Neural cell (in vitro differentiated cells): Measurements from ENCODE around the gene COG5. TPM values are rescaled to one million over a fixed set of nuclear protein-coding genes. Genes with fewer than 3 reads are reported as not detected.

ENCODE experiments used
- H2AFZ ChIP-seq: fragments of 200-600, 300-800 bp; sonication (generic), shearing (Covaris generic); 2 replicates; pipeline ENCODE4 v1.6.0; 2014; ENCODE audit warnings: low read depth, mild to moderate bottlenecking, antibody characterized with exemption, low read length, moderate library complexity
- H3F3A ChIP-seq: fragments of 200-600 bp; shearing (Covaris generic); 2 replicates; pipeline ENCODE4 v1.6.1; 2016; ENCODE audit warnings: mild to moderate bottlenecking, moderate library complexity, mixed read lengths, antibody characterized with exemption, low read length; ENCODE audit not compliant: insufficient read depth, poor library complexity, severe bottlenecking
- H3K27ac ChIP-seq: fragments of 200-600, 300-800 bp; sonication (generic), shearing (Covaris generic); 2 replicates; pipeline ENCODE4 v1.5.1; 2014; ENCODE audit warnings: mild to moderate bottlenecking, low read length, moderate library complexity
- H3K27me3 ChIP-seq: fragments of 300-800, 200-600 bp; sonication (generic), shearing (Covaris generic); 2 replicates; pipeline ENCODE4 v1.6.0; 2014; ENCODE audit warnings: mild to moderate bottlenecking, low read depth, low read length, moderate library complexity; ENCODE audit not compliant: insufficient read depth
- H3K36me3 ChIP-seq: fragments of 300-800, 200-600 bp; sonication (generic), shearing (Covaris generic); 2 replicates; pipeline ENCODE4 v1.5.1; 2014; ENCODE audit warnings: mild to moderate bottlenecking, antibody characterized with exemption, low read length, moderate library complexity; ENCODE audit not compliant: insufficient read depth
- H3K4me2 ChIP-seq: fragments of 300-800, 200-600 bp; sonication (generic), shearing (Covaris generic); 2 replicates; pipeline ENCODE4 v1.6.0; 2014; ENCODE audit warnings: mild to moderate bottlenecking, low read length
- H3K4me3 ChIP-seq: fragments of 300-800, 200-600 bp; sonication (generic), shearing (Covaris generic); 2 replicates; pipeline ENCODE4 v1.5.1; 2014; ENCODE audit warnings: mild to moderate bottlenecking, low read length, moderate library complexity
- H3K79me2 ChIP-seq: fragments of 200-600 bp; shearing (Covaris generic); replicated peaks from 2 replicates; pipeline ENCODE4 v1.6.0; 2014; ENCODE audit warnings: mild to moderate bottlenecking, low read length, moderate library complexity; ENCODE audit not compliant: insufficient read depth
- H3K9ac ChIP-seq: fragments of 300-800, 200-600 bp; sonication (generic), shearing (Covaris generic); 2 replicates; pipeline ENCODE4 v1.6.1; 2016; ENCODE audit warnings: mild to moderate bottlenecking, low read length, mixed read lengths
- H3K9me2 ChIP-seq: fragments of 200-600 bp; shearing (Covaris generic); 2 replicates; pipeline ENCODE4 v1.6.1; 2016; ENCODE audit warnings: mild to moderate bottlenecking, low read length, mixed read lengths; ENCODE audit not compliant: insufficient read depth
- H3K9me3 ChIP-seq: fragments of 200-600, 300-800 bp; sonication (generic), shearing (Covaris generic); 2 replicates; pipeline ENCODE4 v1.6.1; 2016; ENCODE audit warnings: mild to moderate bottlenecking, mixed run types, low read length, moderate library complexity, mixed read lengths
- H4K20me1 ChIP-seq: fragments of 200-600 bp; shearing (Covaris generic); 2 replicates; pipeline ENCODE4 v1.6.1; 2016; ENCODE audit warnings: mild to moderate bottlenecking, mixed run types; ENCODE audit not compliant: insufficient read depth
- EP300 ChIP-seq: fragments of 450-650 bp; conservative IDR thresholded peaks from 2 replicates; pipeline ENCODE4 v1.6.1; 2014; ENCODE audit warnings: antibody characterized with exemption, mild to moderate bottlenecking, moderate library complexity; ENCODE audit not compliant: poor library complexity, severe bottlenecking
- EZH2 ChIP-seq: fragments of 200-600, 300-800 bp; shearing (Covaris generic), sonication (generic); IDR thresholded peaks from 2 replicates; pipeline ENCODE4 v1.6.1; 2014; ENCODE audit warnings: antibody characterized with exemption, low read length, borderline replicate concordance, mild to moderate bottlenecking; ENCODE audit not compliant: insufficient read depth, poor library complexity, severe bottlenecking
- MXI1 ChIP-seq: fragments of 450-650 bp; conservative IDR thresholded peaks from 2 replicates; pipeline ENCODE4 v1.6.1; 2014; ENCODE audit warnings: antibody characterized with exemption, mild to moderate bottlenecking; ENCODE audit not compliant: poor library complexity, severe bottlenecking
- POLR2AphosphoS5 ChIP-seq: IDR thresholded peaks from 2 replicates; pipeline ENCODE4 v1.6.1; 2012
- RAD21 ChIP-seq: fragments of 450-650 bp; conservative IDR thresholded peaks from 2 replicates; pipeline ENCODE4 v1.6.1; 2014; ENCODE audit warnings: antibody characterized with exemption, mild to moderate bottlenecking, moderate library complexity
- SMC3 ChIP-seq: fragments of 450-650 bp; conservative IDR thresholded peaks from 2 replicates; pipeline ENCODE4 v1.6.1; 2014; ENCODE audit warnings: antibody characterized with exemption, mild to moderate bottlenecking, moderate library complexity; ENCODE audit not compliant: poor library complexity
- TAF1 ChIP-seq: IDR thresholded peaks from 2 replicates; pipeline ENCODE4 v1.6.1; 2012; ENCODE audit warnings: low read depth
- polyA plus RNA-seq: library from polyadenylated mRNA; depleted of rRNA; stranded (reverse); fragments of >200 nt; gene quantifications from 2 replicates; pipeline ENCODE4 v1.2.3, GENCODE V29; 2014
- TF ChIP-seq, protein P1 (sequence below): IDR thresholded peaks from 2 replicates; pipeline ENCODE4 v1.6.1; 2012; ENCODE audit warnings: borderline replicate concordance
- TF ChIP-seq, protein P2 (sequence below): fragments of 450-650 bp; IDR thresholded peaks from 2 replicates; pipeline ENCODE4 v1.5.1; 2014; ENCODE audit warnings: antibody characterized with exemption, mild to moderate bottlenecking, moderate library complexity; ENCODE audit not compliant: poor library complexity, severe bottlenecking

Gene COG5
- polyA plus RNA-seq, 1 donor from 2014 or later = 13.3 TPM

DNA sequence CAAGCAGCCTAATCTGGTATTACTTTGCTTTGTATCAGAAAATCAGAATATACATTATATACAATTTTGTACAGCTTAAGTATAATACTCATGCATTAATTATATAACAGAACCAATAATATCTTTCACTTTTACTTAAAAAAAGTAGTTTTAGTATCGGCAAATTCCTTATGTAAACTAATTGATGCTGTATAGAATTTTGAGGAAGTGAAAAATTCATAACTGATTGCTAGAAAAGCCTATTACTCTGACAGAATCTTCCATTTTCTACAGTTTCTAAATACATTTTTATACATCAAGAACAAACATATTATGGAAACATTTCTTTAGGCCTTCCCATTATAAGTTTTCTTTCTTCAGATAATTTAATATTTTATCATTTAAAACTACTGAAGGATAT, 217.8 kb downstream of the COG5 start:
- TF ChIP-seq TAF1 (no peak), POLR2AphosphoS5 (no peak), SMC3 (no peak), EZH2 (no peak), MXI1 (no peak), EP300 (no peak), RAD21 (no peak)
- TF ChIP-seq, protein P1, sequence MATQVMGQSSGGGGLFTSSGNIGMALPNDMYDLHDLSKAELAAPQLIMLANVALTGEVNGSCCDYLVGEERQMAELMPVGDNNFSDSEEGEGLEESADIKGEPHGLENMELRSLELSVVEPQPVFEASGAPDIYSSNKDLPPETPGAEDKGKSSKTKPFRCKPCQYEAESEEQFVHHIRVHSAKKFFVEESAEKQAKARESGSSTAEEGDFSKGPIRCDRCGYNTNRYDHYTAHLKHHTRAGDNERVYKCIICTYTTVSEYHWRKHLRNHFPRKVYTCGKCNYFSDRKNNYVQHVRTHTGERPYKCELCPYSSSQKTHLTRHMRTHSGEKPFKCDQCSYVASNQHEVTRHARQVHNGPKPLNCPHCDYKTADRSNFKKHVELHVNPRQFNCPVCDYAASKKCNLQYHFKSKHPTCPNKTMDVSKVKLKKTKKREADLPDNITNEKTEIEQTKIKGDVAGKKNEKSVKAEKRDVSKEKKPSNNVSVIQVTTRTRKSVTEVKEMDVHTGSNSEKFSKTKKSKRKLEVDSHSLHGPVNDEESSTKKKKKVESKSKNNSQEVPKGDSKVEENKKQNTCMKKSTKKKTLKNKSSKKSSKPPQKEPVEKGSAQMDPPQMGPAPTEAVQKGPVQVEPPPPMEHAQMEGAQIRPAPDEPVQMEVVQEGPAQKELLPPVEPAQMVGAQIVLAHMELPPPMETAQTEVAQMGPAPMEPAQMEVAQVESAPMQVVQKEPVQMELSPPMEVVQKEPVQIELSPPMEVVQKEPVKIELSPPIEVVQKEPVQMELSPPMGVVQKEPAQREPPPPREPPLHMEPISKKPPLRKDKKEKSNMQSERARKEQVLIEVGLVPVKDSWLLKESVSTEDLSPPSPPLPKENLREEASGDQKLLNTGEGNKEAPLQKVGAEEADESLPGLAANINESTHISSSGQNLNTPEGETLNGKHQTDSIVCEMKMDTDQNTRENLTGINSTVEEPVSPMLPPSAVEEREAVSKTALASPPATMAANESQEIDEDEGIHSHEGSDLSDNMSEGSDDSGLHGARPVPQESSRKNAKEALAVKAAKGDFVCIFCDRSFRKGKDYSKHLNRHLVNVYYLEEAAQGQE = no peak
- TF ChIP-seq, protein P2, sequence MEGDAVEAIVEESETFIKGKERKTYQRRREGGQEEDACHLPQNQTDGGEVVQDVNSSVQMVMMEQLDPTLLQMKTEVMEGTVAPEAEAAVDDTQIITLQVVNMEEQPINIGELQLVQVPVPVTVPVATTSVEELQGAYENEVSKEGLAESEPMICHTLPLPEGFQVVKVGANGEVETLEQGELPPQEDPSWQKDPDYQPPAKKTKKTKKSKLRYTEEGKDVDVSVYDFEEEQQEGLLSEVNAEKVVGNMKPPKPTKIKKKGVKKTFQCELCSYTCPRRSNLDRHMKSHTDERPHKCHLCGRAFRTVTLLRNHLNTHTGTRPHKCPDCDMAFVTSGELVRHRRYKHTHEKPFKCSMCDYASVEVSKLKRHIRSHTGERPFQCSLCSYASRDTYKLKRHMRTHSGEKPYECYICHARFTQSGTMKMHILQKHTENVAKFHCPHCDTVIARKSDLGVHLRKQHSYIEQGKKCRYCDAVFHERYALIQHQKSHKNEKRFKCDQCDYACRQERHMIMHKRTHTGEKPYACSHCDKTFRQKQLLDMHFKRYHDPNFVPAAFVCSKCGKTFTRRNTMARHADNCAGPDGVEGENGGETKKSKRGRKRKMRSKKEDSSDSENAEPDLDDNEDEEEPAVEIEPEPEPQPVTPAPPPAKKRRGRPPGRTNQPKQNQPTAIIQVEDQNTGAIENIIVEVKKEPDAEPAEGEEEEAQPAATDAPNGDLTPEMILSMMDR = no peak
- Histone ChIP-seq H3K27ac (no peak overlapping the region), H3K9ac (no peak overlapping the region), H3K9me2 (no peaks in the 10 kb centered on the region), H3K27me3 (no peaks in the 10 kb centered on the region), H3K9me3 (no peaks in the 10 kb centered on the region), H3K4me3 (no peak overlapping the region), H3K36me3 (no peaks in the 10 kb centered on the region), H3F3A (no peaks in the 10 kb centered on the region), H3K4me2 (no peak overlapping the region), H2AFZ (no peak overlapping the region), H4K20me1 (no peaks in the 10 kb centered on the region), H3K79me2 (no peaks in the 10 kb centered on the region)

DNA sequence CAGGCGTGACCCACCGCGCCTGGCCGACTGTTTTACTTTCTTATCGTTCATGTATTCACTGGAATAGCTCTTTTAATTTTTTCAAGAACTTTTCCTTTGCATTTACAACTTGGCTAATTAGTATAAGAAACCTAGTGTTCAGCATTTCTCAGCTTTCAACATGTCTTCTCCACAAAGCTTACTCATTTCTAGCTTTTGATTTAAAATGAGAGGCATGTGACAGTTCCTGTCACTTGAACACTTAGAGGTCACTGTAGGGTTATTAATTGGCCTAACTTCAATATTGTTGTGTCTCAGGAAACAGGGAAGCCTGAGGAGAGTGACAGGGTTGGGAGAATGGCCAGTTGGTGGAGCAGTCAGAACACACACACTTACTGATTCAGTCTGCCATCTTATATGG, 218.9 kb downstream of the COG5 start:
- no peaks in the 10 kb centered on the region for H3F3A ChIP-seq
- no peak overlapping the region for H3K4me3 ChIP-seq
- no peak overlapping the region for H3K4me2 ChIP-seq
- H3K9me2 ChIP-seq = no peaks in the 10 kb centered on the region
- no peaks in the 10 kb centered on the region for H3K27me3 ChIP-seq
- H3K36me3 ChIP-seq = no peaks in the 10 kb centered on the region
- TF ChIP-seq SMC3 = no peak
- no peak for TF ChIP-seq RAD21
- no peak for TF ChIP-seq MXI1
- TF ChIP-seq EZH2 = no peak
- no peak for TF ChIP-seq TAF1
- TF ChIP-seq, protein P2 = no peak
- no peak for TF ChIP-seq POLR2AphosphoS5
- TF ChIP-seq, protein P1 = no peak
- TF ChIP-seq EP300 = no peak
- no peak overlapping the region for H3K27ac ChIP-seq
- H3K9ac ChIP-seq = no peak overlapping the region
- H3K79me2 ChIP-seq = no peaks in the 10 kb centered on the region
- no peaks in the 10 kb centered on the region for H4K20me1 ChIP-seq
- no peaks in the 10 kb centered on the region for H3K9me3 ChIP-seq
- no peak overlapping the region for H2AFZ ChIP-seq
